Measurements from ENCODE around the gene ALX4. TPM values are rescaled to one million over a fixed set of nuclear protein-coding genes. Genes with fewer than 3 reads are reported as not detected.

Gene ALX4
- total RNA-seq, 4 donors from 2014 or later = under 0.01 to 0.52 (median 0.06) TPM

- no peaks in the 10 kb centered on the region for H3K27me3 ChIP-seq
- intact Hi-C loops (cut with DNase I) = no loop called here
- peaks cover 5 to 48% (median 15%) of the 10 kb centered on the region in 4 donors for H3K36me3 ChIP-seq
- no peaks in the 10 kb centered on the region for H3K9me3 ChIP-seq
- no peak overlapping the region for H3K4me3 ChIP-seq
- TF ChIP-seq POLR2AphosphoS5 (IDR thresholded peaks at IDR 0.05) (no peak), CTCF (IDR thresholded peaks at IDR 0.05) (no peak), POLR2A (IDR thresholded peaks at IDR 0.05; ENCODE audit: low read depth) (no peak), EP300 (IDR thresholded peaks at IDR 0.05) (no peak)
- no peak overlapping the region for H3K27ac ChIP-seq (replicated peaks in 1 of 4)
- 100% methylated on average over 2 of the region's 2 CpGs for WGBS
- DNase-seq (ENCODE audit: extremely low spot score) = no peak
- peaks cover 0 to 8% (median 7%) of the 10 kb centered on the region in 4 donors for H3K4me1 ChIP-seq
Measured at GRCh38 chr11:44236296-44236695, 73.6 kb downstream of the ALX4 start.

- intact Hi-C loops (cut with DNase I) = no loop called here
- WGBS = 61% methylated on average over 8 of the region's 8 CpGs
- Histone ChIP-seq H3K27ac (replicated peaks in 1 of 4) (no peak overlapping the region), H3K4me1 (peaks cover 0 to 8% (median 7%) of the 10 kb centered on the region in 4 donors), H3K36me3 (peaks cover 5 to 48% (median 15%) of the 10 kb centered on the region in 4 donors), H3K27me3 (no peaks in the 10 kb centered on the region), H3K9me3 (no peaks in the 10 kb centered on the region), H3K4me3 (no peak overlapping the region)
- TF ChIP-seq EP300 (IDR thresholded peaks at IDR 0.05) (no peak), CTCF (IDR thresholded peaks at IDR 0.05) (no peak), POLR2A (IDR thresholded peaks at IDR 0.05; ENCODE audit: low read depth) (no peak), POLR2AphosphoS5 (IDR thresholded peaks at IDR 0.05) (no peak)
- no peak for DNase-seq (ENCODE audit: extremely low spot score)
Measured at GRCh38 chr11:44235765-44236201, 74.2 kb downstream of the ALX4 start.

GRCh38 chr11:44229624-44230023, 80.3 kb downstream of the ALX4 start:
- 86% methylated on average over 3 of the region's 3 CpGs for WGBS
- Histone ChIP-seq H3K9me3 (no peaks in the 10 kb centered on the region), H3K4me1 (no peaks in the 10 kb centered on the region), H3K27me3 (no peaks in the 10 kb centered on the region), H3K4me3 (no peak overlapping the region), H3K27ac (replicated peaks in 1 of 4) (no peak overlapping the region), H3K36me3 (peaks cover 0 to 8% (median 0%) of the 10 kb centered on the region in 4 donors)
- no peak for TF ChIP-seq CTCF (IDR thresholded peaks at IDR 0.05)
- no peak for TF ChIP-seq EP300 (IDR thresholded peaks at IDR 0.05)
- no peak for TF ChIP-seq POLR2AphosphoS5 (IDR thresholded peaks at IDR 0.05)
- TF ChIP-seq POLR2A (IDR thresholded peaks at IDR 0.05; ENCODE audit: low read depth) = no peak
- intact Hi-C loops (cut with DNase I) = no loop called here
- DNase-seq (ENCODE audit: extremely low spot score) = no peak

- no peak for DNase-seq (ENCODE audit: extremely low spot score)
- Histone ChIP-seq H3K36me3 (peaks cover 0 to 5% (median 0%) of the 10 kb centered on the region in 4 donors), H3K4me1 (no peaks in the 10 kb centered on the region), H3K27me3 (no peaks in the 10 kb centered on the region), H3K27ac (replicated peaks in 1 of 4) (no peak overlapping the region), H3K4me3 (no peak overlapping the region), H3K9me3 (no peaks in the 10 kb centered on the region)
- 91% methylated on average over 4 of the region's 4 CpGs for WGBS
- TF ChIP-seq CTCF (IDR thresholded peaks at IDR 0.05) = no peak
- no peak for TF ChIP-seq POLR2A (IDR thresholded peaks at IDR 0.05; ENCODE audit: low read depth)
- no peak for TF ChIP-seq POLR2AphosphoS5 (IDR thresholded peaks at IDR 0.05)
- no peak for TF ChIP-seq EP300 (IDR thresholded peaks at IDR 0.05)
- intact Hi-C loops (cut with DNase I) = no loop called here
Measured at GRCh38 chr11:44229098-44229497, 80.8 kb downstream of the ALX4 start.

GRCh38 chr11:44228379-44228778, 81.6 kb downstream of the ALX4 start:
- Histone ChIP-seq H3K27me3 (no peaks in the 10 kb centered on the region), H3K9me3 (no peaks in the 10 kb centered on the region), H3K4me3 (no peak overlapping the region), H3K36me3 (no peaks in the 10 kb centered on the region), H3K4me1 (no peaks in the 10 kb centered on the region), H3K27ac (replicated peaks in 1 of 4) (no peak overlapping the region)
- intact Hi-C loops (cut with DNase I) = no loop called here
- no peak for TF ChIP-seq EP300 (IDR thresholded peaks at IDR 0.05)
- TF ChIP-seq CTCF (IDR thresholded peaks at IDR 0.05) = no peak
- TF ChIP-seq POLR2A (IDR thresholded peaks at IDR 0.05; ENCODE audit: low read depth) = no peak
- no peak for TF ChIP-seq POLR2AphosphoS5 (IDR thresholded peaks at IDR 0.05)
- 89% methylated on average over 6 of the region's 6 CpGs for WGBS
- no peak for DNase-seq (ENCODE audit: extremely low spot score)
